Measurements from ENCODE around the gene PERCC1.

DNA sequence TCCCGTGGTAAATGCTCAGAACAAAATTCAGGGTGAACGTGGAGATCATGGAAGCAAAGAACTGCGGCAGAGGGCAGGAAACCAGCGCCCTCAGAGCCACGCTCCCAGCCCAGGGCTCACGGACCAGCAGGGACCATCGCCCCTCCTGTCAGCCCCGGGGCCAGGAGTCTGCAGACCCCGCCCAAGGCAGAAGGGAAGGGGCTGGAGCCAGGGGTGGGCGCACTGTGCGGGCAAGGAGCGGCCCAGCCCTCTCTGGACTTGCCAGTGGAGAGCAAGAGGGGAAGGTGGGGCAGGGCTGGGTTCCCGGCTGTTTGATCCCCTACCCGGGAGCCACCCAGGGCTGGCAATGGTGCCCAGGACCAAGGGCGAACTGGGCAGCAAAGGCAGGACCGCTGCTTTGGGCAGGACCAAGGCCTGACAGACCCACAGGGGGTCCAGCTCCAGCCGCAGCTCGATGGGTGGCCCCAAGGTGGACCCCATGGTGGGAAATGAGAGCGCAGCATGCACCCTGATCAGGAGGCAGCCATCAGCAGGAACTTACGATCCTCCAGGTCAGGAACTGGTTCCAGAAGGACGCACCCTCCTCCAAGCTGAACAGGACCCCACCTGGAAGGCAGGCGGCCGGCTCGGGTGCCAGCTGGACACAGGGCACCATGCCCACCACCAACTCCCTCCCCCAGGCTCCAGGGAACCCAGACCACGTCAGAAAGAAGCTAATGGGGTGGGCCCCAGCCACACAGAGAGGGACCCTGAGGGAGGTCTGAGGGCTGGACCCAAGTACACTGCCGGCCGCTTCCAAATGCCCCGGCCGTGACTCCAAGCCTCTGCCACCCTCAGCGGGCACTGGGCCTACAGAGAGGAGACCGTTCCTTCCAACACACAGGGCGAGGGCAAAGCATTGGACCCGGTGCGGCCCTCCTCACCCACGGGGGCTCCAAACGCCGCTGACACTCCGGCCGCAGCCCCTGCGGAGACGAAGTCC, 24.6 kb downstream of the PERCC1 start:
- TF ChIP-seq, protein P1, sequence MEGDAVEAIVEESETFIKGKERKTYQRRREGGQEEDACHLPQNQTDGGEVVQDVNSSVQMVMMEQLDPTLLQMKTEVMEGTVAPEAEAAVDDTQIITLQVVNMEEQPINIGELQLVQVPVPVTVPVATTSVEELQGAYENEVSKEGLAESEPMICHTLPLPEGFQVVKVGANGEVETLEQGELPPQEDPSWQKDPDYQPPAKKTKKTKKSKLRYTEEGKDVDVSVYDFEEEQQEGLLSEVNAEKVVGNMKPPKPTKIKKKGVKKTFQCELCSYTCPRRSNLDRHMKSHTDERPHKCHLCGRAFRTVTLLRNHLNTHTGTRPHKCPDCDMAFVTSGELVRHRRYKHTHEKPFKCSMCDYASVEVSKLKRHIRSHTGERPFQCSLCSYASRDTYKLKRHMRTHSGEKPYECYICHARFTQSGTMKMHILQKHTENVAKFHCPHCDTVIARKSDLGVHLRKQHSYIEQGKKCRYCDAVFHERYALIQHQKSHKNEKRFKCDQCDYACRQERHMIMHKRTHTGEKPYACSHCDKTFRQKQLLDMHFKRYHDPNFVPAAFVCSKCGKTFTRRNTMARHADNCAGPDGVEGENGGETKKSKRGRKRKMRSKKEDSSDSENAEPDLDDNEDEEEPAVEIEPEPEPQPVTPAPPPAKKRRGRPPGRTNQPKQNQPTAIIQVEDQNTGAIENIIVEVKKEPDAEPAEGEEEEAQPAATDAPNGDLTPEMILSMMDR (IDR thresholded peaks at IDR 0.05; ENCODE audit: low read depth, low read length, poor library complexity, severe bottlenecking), result no peak
- no peak for TF ChIP-seq EZH2phosphoT487 (IDR thresholded peaks at IDR 0.05; ENCODE audit: borderline replicate concordance, low read length)
